Smooth muscle cell (in vitro differentiated cells): Measurements from ENCODE around the gene CACNA2D3. TPM values are rescaled to one million over a fixed set of nuclear protein-coding genes. Genes with fewer than 3 reads are reported as not detected.

Source experiments
- DNase-seq: peaks from one replicate; lab custom pipeline; 2025; ENCODE audit not compliant: unreplicated experiment; lab: John Stamatoyannopoulos, UW
- H2AFZ ChIP-seq: fragments of 200-600 bp; sonication (generic); 2 replicates; pipeline ENCODE4 v1.6.0; 2016; ENCODE audit warnings: antibody characterized with exemption, low read depth, mild to moderate bottlenecking
- H3F3A ChIP-seq: fragments of 200-600 bp; sonication (generic); 2 replicates; pipeline ENCODE4 v1.6.0; 2017; ENCODE audit warnings: antibody characterized with exemption, low read depth
- H3K27ac ChIP-seq: fragments of 200-600 bp; sonication (generic); 2 replicates; pipeline ENCODE4 v1.5.1; 2016; ENCODE audit warnings: low read depth, mild to moderate bottlenecking
- H3K27me3 ChIP-seq: fragments of 200-600 bp; sonication (generic); 2 replicates; pipeline ENCODE4 v1.6.1; 2016; ENCODE audit warnings: low read depth, mild to moderate bottlenecking
- H3K36me3 ChIP-seq: fragments of 200-600 bp; sonication (generic); 2 replicates; pipeline ENCODE4 v1.5.1; 2016; ENCODE audit warnings: low read depth
- H3K4me1 ChIP-seq: fragments of 200-600 bp; sonication (generic); 2 replicates; pipeline ENCODE4 v1.5.1; 2016; ENCODE audit warnings: low read depth
- H3K4me2 ChIP-seq: fragments of 200-600 bp; sonication (generic); 2 replicates; pipeline ENCODE4 v1.6.0; 2016; ENCODE audit warnings: mild to moderate bottlenecking
- H3K4me3 ChIP-seq: fragments of 200-600 bp; sonication (generic); 2 replicates; pipeline ENCODE4 v1.5.1; 2016; ENCODE audit warnings: mild to moderate bottlenecking
- H3K79me2 ChIP-seq: fragments of 200-600 bp; sonication (generic); 2 replicates; pipeline ENCODE4 v1.6.0; 2016; ENCODE audit warnings: low read depth, mild to moderate bottlenecking
- H3K9ac ChIP-seq: fragments of 200-600 bp; sonication (generic); 2 replicates; pipeline ENCODE4 v1.6.0; 2016; ENCODE audit warnings: low read depth
- H3K9me3 ChIP-seq: fragments of 200-600 bp; sonication (generic); replicated peaks from 2 replicates; pipeline ENCODE4 v1.5.1; 2016; ENCODE audit warnings: low read depth
- H4K20me1 ChIP-seq: fragments of 200-600 bp; sonication (generic); 2 replicates; pipeline ENCODE4 v1.6.0; 2016; ENCODE audit warnings: low read depth
- WGBS: methylation state at CpG from one replicate; pipeline ENCODE4 v1.1.7; 2016; ENCODE audit warnings: low lambda C conversion rate; 5-methylcytosine and 5-hydroxymethylcytosine counted together
- polyA plus RNA-seq: library from polyadenylated mRNA; unstranded; fragments of >200 nt; fragmentation: Nextera tagmentation; extraction: Ambion mirVana; gene quantifications from 2 replicates; pipeline ENCODE4 v1.2.1, GENCODE V29; 2016
- total RNA-seq: library from RNA; depleted of rRNA; stranded (reverse); fragments of >200 nt; gene quantifications from 2 replicates; pipeline ENCODE4 v1.2.3, GENCODE V29; 2014
- TF ChIP-seq, protein P1 (sequence below): fragments of 200-600 bp; sonication (generic); IDR thresholded peaks from 2 replicates; pipeline ENCODE4 v1.5.1; 2017; ENCODE audit warnings: borderline replicate concordance, mild to moderate bottlenecking, antibody characterized with exemption; ENCODE audit not compliant: insufficient read depth, poor library complexity, severe bottlenecking

CACNA2D3 gene
- total and polyA plus RNA-seq, 2 experiments from 2014 or later = 0.15 to 0.90 TPM

DNA sequence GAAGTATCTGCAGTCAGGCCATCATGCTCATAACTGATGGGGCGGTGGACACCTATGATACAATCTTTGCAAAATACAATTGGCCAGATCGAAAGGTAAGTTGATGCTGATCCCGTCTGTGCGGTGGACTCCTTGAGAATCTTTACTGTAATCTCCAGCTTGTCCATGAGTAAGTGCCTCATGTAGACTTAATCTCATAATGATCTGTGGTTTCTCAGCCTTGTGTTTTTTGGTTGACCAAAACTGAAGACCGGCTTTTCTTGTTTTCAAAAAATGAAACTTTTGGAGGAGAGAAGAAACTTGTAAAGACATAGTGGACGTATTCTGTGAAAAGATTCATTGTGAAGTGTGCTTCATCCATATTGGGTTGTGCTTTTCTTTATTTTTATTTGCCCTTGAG, 519.8 kb downstream of the CACNA2D3 start:
- Histone ChIP-seq H3K9me3 (no peaks in the 10 kb centered on the region), H3F3A (no peaks in the 10 kb centered on the region), H3K36me3 (no peaks in the 10 kb centered on the region), H3K4me1 (peaks cover 21% of the 10 kb centered on the region), H2AFZ (no peak overlapping the region), H3K4me3 (no peak overlapping the region), H3K4me2 (no peak overlapping the region), H3K27ac (peak overlapping the region; percentile 19), H3K79me2 (no peaks in the 10 kb centered on the region), H3K9ac (no peak overlapping the region), H3K27me3 (peaks cover 37% of the 10 kb centered on the region), H4K20me1 (no peaks in the 10 kb centered on the region)
- no peak for DNase-seq
- WGBS = 61% methylated on average over 6 of the region's 6 CpGs
- TF ChIP-seq, protein P1, sequence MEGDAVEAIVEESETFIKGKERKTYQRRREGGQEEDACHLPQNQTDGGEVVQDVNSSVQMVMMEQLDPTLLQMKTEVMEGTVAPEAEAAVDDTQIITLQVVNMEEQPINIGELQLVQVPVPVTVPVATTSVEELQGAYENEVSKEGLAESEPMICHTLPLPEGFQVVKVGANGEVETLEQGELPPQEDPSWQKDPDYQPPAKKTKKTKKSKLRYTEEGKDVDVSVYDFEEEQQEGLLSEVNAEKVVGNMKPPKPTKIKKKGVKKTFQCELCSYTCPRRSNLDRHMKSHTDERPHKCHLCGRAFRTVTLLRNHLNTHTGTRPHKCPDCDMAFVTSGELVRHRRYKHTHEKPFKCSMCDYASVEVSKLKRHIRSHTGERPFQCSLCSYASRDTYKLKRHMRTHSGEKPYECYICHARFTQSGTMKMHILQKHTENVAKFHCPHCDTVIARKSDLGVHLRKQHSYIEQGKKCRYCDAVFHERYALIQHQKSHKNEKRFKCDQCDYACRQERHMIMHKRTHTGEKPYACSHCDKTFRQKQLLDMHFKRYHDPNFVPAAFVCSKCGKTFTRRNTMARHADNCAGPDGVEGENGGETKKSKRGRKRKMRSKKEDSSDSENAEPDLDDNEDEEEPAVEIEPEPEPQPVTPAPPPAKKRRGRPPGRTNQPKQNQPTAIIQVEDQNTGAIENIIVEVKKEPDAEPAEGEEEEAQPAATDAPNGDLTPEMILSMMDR = no peak

DNA sequence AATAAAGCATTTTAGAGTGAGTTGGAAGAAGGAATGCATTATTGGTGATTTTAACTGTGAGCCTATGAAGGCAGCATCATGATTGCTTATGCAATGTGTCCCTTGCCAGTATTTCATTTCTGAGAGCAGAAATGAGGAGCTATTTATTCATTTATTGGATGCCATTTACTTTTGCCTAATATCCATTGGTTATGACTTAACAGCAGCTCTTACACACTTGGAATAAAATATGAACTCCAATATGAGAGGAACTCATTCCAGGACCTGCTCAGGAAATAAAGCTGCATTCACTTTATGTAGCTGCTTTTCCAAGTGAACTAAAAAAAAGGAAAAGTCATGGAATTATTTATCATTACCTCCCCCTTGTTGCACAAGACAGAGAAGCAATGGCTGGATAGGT, 525.4 kb downstream of the CACNA2D3 start:
- H3K36me3 ChIP-seq = no peaks in the 10 kb centered on the region
- TF ChIP-seq, protein P1 = no peak
- H3K4me2 ChIP-seq = no peak overlapping the region

DNA sequence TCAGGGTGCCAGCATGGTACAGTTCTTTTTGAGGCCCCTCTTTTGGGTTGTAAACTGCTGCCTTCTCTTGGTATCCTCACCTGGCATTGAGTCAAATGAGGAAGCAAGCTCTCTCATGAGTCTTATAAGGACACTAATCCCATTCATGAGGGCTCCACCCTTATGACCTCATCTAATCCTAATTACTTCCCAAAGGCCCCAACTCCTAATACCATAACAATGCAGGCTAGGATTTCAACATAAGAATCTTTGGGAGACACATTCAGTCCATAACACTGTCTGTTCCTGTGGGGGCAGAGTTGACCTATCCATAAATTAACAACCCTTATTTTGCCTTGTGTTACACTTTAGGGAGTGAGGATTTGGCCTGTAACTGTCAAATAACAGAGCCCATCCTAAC, 527.2 kb downstream of the CACNA2D3 start:
- no peak overlapping the region for H3K9ac ChIP-seq
- TF ChIP-seq, protein P1 = no peak
- DNase-seq = no peak

More for the DNA sequence above, 525.4 kb downstream of the CACNA2D3 start:
- Histone ChIP-seq H3K79me2 (no peaks in the 10 kb centered on the region), H2AFZ (no peak overlapping the region), H3K9me3 (no peaks in the 10 kb centered on the region), H3K4me1 (no peaks in the 10 kb centered on the region), H3K9ac (no peak overlapping the region), H3K27ac (no peak overlapping the region), H3K4me3 (no peak overlapping the region), H3K27me3 (no peaks in the 10 kb centered on the region), H3F3A (no peaks in the 10 kb centered on the region), H4K20me1 (no peaks in the 10 kb centered on the region)
- no peak for DNase-seq

DNA sequence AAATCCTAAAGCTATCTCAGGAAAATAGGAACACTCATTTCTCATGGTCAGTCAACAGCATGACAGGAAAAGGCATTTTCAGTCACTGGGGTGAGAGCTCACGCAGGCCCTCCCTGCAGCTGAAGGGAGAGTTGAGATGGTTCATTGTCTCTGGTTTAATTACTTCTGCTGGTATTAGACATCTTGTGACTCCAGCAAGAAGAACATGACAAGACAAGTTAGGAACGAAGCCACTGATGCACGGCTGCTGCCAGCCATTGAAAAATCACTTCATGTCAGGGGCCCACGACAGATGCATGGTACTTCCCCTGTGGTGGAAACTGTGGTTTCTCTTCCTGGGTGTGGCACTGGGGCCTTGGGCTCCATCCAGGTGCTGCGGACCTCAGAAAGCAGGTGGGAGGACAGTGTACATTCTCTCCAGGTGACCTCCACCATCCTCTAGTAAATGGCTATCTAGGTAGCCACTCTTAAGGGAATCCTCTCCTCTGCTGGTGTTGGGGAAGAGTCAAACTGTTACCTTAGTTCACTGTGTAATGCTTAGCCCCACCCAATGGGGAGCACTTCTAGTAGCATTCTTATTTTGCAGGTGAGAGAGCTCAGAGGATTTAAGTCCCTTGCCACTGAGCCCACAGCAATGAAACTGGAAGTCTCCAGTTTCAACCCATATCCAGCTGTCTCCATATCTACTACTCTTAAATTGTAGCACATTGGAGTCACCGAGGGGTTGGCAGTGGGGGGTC, 531.3 kb downstream of the CACNA2D3 start:
- 86% methylated on average over 6 of the region's 6 CpGs for WGBS
- no peaks in the 10 kb centered on the region for H3K27me3 ChIP-seq
- H4K20me1 ChIP-seq = no peaks in the 10 kb centered on the region
- no peak overlapping the region for H2AFZ ChIP-seq
- H3K4me1 ChIP-seq = peaks cover 3% of the 10 kb centered on the region
- H3K4me3 ChIP-seq = no peak overlapping the region
- TF ChIP-seq, protein P1 = no peak
- no peak overlapping the region for H3K4me2 ChIP-seq
- no peaks in the 10 kb centered on the region for H3K79me2 ChIP-seq
- DNase-seq = no peak
- H3F3A ChIP-seq = no peaks in the 10 kb centered on the region
- no peaks in the 10 kb centered on the region for H3K36me3 ChIP-seq
- H3K27ac ChIP-seq = no peak overlapping the region
- H3K9me3 ChIP-seq = no peaks in the 10 kb centered on the region
- H3K9ac ChIP-seq = no peak overlapping the region

More for the DNA sequence above, 527.2 kb downstream of the CACNA2D3 start:
- H3K36me3 ChIP-seq = no peaks in the 10 kb centered on the region
- no peak overlapping the region for H2AFZ ChIP-seq
- H4K20me1 ChIP-seq = no peaks in the 10 kb centered on the region
- H3K4me3 ChIP-seq = no peak overlapping the region
- no peak overlapping the region for H3K4me2 ChIP-seq
- no peaks in the 10 kb centered on the region for H3K79me2 ChIP-seq
- H3K9me3 ChIP-seq = no peaks in the 10 kb centered on the region
- no peak overlapping the region for H3K27ac ChIP-seq
- H3F3A ChIP-seq = no peaks in the 10 kb centered on the region
- H3K4me1 ChIP-seq = no peaks in the 10 kb centered on the region
- no peaks in the 10 kb centered on the region for H3K27me3 ChIP-seq
